AG09309 (cell line): ENCODE data around the gene NOM1.
"Not testable (repeated sequence)": the region's sequence is repeated elsewhere in the genome, so short reads cannot be mapped to it uniquely, and the experiment has no call there.

Experiments used
- DNase-seq: peaks from one replicate; pipeline ENCODE4 v3.0.0-alpha.2; 2010; ENCODE audit warnings: low read depth
- H3K4me3 ChIP-seq: 2 replicates; pipeline ENCODE4 v1.5.1; 2011; ENCODE audit warnings: mild to moderate bottlenecking, low read depth, low read length, moderate library complexity; ENCODE audit not compliant: control insufficient read depth
- TF ChIP-seq, protein P1 (sequence below): IDR thresholded peaks from 2 replicates; pipeline ENCODE4 v1.5.1; 2011; ENCODE audit warnings: mild to moderate bottlenecking, low read depth, low read length, inconsistent platforms; ENCODE audit not compliant: insufficient read depth, control insufficient read depth; ENCODE audit errors: missing control alignments

The NOM1 gene

DNA sequence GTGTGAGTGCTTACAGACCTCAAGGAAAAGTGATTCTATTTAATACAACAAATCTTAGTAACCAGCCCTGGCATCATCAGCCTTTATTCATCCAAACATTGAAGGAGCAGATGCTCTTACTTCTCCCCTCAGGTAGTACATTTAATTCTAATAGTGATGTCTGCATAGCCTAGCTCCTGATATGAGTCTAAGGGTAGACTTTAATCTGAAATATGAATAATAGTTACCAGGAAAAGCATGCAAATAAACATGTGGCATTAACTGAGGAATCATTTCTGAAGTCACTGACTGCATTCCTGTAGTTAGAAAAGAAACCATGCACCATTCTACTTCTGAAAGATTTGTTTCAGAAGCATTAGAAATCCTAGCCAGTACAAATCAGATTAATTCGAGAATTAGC lies 30.9 kb upstream of the NOM1 start:
- no peak for DNase-seq
- no peak overlapping the region for H3K4me3 ChIP-seq
- TF ChIP-seq, protein P1, sequence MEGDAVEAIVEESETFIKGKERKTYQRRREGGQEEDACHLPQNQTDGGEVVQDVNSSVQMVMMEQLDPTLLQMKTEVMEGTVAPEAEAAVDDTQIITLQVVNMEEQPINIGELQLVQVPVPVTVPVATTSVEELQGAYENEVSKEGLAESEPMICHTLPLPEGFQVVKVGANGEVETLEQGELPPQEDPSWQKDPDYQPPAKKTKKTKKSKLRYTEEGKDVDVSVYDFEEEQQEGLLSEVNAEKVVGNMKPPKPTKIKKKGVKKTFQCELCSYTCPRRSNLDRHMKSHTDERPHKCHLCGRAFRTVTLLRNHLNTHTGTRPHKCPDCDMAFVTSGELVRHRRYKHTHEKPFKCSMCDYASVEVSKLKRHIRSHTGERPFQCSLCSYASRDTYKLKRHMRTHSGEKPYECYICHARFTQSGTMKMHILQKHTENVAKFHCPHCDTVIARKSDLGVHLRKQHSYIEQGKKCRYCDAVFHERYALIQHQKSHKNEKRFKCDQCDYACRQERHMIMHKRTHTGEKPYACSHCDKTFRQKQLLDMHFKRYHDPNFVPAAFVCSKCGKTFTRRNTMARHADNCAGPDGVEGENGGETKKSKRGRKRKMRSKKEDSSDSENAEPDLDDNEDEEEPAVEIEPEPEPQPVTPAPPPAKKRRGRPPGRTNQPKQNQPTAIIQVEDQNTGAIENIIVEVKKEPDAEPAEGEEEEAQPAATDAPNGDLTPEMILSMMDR, result no peak

DNA sequence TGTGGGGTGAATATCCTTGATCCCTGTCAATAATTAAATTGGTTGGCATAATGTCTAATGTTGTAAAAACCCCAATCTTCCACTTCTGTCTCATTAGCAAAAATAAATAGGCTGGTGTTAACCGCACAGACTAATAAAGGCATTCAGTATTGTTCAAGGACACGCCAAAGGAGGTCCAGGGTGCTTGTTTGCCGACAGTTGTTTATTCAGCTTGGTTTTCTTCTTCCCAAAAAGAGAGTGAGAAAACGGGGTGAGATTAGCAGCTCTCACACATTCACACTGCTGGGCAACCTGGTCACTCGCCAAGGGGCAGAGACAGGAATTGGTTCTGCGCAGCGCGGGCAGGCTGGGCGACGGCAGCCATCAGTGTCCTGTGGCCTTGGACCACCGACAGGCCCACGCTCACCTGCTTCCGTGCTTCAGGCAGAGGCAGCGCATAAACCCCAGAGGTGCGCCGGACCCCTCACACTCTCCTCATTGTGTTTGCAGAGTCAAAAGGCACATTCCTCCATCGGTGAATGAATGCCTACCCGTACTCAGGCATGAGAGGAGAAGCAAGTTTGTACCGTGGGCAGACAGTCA lies 30.3 kb upstream of the NOM1 start:
- TF ChIP-seq, protein P1, result no peak
- H3K4me3 ChIP-seq, result no peak overlapping the region
- DNase-seq, result no peak

DNA sequence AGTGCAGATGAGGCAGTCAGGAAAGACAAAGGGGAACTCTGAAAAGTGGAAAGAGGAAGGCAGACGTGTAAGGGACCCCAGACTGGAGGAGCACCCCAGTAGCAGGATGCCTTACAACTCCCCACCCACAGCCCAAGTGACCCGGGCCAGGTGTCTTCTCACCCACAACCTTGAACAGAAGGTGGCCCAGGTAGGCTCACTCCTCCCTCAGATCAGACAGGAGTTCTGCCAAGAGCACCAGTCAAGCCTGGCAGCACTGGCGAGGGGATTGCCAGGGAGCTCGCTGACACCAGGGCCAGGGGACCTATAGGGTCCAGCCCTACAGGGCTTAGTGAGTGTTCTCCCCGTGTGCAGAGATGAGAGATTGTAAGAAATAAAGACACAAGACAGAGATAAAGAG lies 29.4 kb upstream of the NOM1 start:
- TF ChIP-seq, protein P1, result no peak
- no peak overlapping the region for H3K4me3 ChIP-seq
- no peak for DNase-seq

DNA sequence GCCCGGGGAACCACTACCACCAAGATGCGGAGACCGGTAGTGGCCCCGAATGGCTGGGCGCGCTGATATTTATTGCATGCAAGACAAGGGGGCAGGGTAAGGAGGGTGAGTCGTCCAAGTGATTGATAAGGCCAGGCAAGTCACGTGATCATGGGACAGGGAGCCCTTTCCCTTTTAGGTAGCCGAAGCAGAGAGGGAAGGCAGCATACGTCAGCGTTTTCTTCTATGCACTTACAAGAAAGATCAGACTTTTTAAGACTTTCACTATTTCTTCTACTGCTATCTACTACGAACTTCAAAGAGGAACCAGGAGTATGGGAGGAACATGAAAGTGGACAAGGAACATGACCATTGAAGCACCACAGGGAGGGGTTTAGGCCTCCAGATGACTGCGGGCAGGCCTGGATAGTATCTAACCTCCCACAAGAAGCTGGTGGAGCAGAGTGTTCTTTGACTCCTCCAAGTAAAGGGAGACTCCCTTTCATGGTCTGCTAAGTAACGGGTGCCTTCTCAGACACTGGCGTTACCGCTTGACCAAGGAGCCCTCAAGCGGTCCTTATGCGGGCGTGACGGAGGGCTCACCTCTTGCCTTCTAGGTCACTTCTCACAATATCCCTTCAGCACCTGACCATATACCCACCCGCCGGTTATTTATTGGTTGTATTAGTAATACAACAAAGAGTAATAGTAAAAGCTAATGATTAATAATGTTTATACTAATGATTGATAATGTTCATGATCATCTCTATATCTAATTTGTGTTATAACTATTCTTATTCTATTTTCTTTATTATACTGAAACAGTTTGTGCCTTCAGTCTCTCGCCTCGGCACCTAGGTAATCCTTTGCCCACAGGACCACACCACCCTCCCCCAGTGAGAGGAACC lies 28.8 kb upstream of the NOM1 start:
- H3K4me3 ChIP-seq, DNase-seq: not testable (repeated sequence)

DNA sequence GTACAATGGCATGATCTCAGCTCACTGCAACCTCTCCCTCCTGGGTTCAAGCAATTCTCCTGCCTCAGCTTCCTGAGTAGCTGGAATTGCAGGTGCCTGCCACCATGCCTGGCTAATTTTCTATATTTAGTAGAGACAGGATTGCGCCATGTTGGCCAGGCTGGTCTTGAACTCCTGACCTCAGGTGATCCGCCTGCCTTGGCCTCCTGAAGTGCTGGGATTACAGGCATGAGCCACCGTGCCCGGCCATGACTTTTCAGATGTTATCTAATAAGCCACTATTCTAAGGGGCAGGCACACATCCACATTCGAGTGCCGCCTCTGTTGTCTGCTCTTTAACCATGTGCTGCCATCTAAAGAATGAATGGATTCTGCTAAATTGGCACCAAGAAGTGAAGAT lies 27.2 kb upstream of the NOM1 start:
- DNase-seq, H3K4me3 ChIP-seq: not testable (repeated sequence)

DNA sequence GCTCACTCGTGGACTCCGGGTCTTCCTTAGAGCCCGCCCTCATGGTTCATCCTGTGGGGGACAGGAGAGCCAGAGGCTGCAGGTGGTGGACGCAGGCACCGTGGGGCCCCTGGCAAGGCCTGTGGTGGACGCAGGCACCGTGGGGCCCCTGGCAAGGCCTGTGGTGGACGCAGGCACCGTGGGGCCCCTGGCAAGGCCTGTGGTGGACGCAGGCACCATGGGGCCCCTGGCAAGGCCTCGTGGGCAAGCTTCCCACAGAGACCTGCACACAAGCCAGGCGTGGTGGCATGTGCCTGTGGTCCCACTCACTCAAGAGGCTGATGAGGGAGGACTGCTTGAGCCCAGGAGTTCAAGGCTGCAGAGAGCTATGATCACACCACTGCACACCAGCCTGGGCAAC lies 23.7 kb upstream of the NOM1 start:
- DNase-seq, H3K4me3 ChIP-seq: not testable (repeated sequence)

DNA sequence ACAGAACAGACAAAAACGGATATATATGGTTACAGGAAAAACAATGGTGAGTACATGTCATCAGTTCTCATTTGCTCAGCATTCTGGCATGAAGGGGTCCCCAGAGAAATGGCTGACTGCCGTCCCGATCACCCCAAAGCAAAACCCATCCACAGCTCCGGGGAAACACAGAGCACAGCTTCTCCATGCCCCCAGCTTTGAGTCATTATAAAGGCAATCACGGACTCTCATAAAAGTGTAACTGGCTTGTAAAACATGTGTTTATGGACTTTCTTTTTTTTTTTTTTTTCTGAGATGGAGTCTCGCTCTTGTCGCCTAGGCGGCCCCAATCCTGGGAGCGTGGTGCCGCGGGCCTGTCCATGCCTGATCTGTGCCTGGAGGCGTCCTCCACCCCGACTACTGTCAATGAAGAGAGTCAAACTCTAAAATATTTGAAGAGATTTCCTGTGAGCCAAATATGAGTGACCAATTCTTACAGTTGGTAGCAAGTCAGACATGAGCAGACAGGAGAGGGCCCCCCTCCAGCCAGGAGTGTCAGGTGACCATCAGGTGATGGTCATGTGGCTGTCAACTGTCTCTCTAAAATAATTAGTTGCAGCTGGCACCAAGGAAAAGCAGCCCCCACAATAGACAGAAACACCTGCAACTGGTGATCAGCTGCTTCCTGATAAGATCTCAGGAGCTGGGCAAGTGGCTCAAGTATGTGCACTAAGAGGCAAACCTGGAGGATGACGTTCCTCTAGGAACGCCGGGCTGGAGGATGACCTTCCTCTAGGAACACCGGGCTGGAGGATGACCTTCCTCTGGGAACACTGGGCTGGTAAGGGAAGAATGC lies 21.7 kb upstream of the NOM1 start:
- H3K4me3 ChIP-seq, result no peak overlapping the region
- TF ChIP-seq, protein P1, result no peak
- no peak for DNase-seq

DNA sequence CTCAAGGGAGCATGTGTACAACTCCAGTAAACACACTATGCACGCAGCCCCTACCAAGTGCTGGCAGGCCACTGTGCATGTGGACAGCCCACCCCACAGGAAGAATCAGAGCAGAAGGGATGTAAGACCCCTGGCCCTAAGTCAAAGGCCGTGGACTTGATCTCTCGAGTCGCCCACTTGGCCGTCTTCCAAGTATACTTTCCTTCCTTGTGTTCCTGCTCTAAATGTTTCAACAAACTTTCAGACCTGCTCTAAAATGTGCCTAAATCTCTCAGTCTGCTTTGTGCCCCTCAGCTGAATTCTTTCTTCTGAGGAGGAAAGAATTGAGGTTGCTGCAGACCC lies 21.1 kb upstream of the NOM1 start:
- H3K4me3 ChIP-seq, result no peak overlapping the region
- DNase-seq, result no peak
- TF ChIP-seq, protein P1, result no peak
